Activated T-helper 2 cell treated with anti-CD3 and anti-CD28 coated beads, Interferon-gamma antibody, Interleukin-2, Interleukin-4, amounts not matched to agents 10 μg/mL and 5 μg/mL and 100 μg/mL, durations not matched to agents 14 hours and 24 hours and 36 hours (primary cell): ENCODE results near the gene SEC24D. TPM values are rescaled to one million over a fixed set of nuclear protein-coding genes. Genes with fewer than 3 reads are reported as not detected.

ENCODE experiments used
- DNase-seq: peaks from one replicate; pipeline ENCODE4 v3.0.0; 2021; ENCODE audit warnings: low spot score
- H3K27ac Mint-ChIP-seq: one replicate; pipeline ENCODE4 v1.8.0; 2021; ENCODE audit warnings: mixed read lengths
- H3K27me3 Mint-ChIP-seq: one replicate; pipeline ENCODE4 v1.8.0; 2021; ENCODE audit warnings: low read depth, mixed read lengths
- H3K36me3 Mint-ChIP-seq: one replicate; pipeline ENCODE4 v1.8.0; 2021; ENCODE audit warnings: low read depth, mixed read lengths
- H3K4me1 Mint-ChIP-seq: one replicate; pipeline ENCODE4 v1.8.0; 2021; ENCODE audit warnings: low read depth, mixed read lengths
- H3K4me3 Mint-ChIP-seq: one replicate; pipeline ENCODE4 v1.8.0; 2021; ENCODE audit warnings: low read depth, mild to moderate bottlenecking, moderate library complexity, mixed read lengths
- H3K9me3 Mint-ChIP-seq: one replicate; pipeline ENCODE4 v1.8.0; 2021; ENCODE audit warnings: mixed read lengths
- intact Hi-C: fragments of 100-400 bp; cut with micrococcal nuclease; formaldehyde crosslinking; loops from one replicate; pipeline ENCODE4 v1.15.1; 2023
- total RNA-seq: library from RNA; stranded (reverse); gene quantifications from 2 replicates; pipeline ENCODE4 v1.2.3, GENCODE V29; 2022

SEC24D gene
- total RNA-seq, 1 donor from 2014 or later = 60.0 TPM

DNA sequence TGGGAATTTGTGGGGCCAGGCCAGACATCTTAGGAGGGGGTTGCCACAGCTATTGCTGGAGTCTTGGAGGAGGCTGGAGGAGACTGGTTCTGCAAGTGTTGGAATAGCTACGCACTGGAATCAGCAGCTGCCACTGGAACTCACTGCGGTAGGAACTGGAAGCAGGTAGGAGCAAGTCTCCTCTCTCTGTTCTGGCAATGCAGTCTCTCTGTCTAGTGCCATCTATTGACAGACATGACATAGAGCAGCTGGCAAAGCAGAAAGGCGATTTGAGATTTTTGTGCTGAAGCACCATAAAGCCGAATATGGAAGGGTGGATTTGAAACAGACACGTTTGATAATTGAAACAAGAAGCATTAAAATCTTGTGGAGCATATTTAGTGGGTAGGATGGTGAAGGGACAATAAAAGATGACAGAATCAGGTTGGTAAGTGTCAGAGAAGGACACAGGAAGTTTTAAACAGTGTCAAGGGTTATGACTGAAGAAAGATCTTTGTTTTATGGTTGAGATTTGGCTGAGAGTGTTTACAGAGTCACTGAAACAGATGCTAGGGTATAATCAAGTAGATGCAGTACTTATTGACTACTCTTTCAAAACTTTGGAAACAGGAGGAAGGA, 29.3 kb upstream of the SEC24D start:
- no peaks in the 10 kb centered on the region for H3K4me1 Mint-ChIP-seq
- H3K9me3 Mint-ChIP-seq = no peaks in the 10 kb centered on the region
- intact Hi-C loops = loop anchor here (1.0 kb wide), 1 partner anchor 93 kb away; no protein-coding TSS in a partner anchor
- no peaks in the 10 kb centered on the region for H3K36me3 Mint-ChIP-seq
- H3K4me3 Mint-ChIP-seq = no peak overlapping the region
- H3K27ac Mint-ChIP-seq = no peak overlapping the region
- peaks cover 10% of the 10 kb centered on the region for H3K27me3 Mint-ChIP-seq
- DNase-seq = no peak

DNA sequence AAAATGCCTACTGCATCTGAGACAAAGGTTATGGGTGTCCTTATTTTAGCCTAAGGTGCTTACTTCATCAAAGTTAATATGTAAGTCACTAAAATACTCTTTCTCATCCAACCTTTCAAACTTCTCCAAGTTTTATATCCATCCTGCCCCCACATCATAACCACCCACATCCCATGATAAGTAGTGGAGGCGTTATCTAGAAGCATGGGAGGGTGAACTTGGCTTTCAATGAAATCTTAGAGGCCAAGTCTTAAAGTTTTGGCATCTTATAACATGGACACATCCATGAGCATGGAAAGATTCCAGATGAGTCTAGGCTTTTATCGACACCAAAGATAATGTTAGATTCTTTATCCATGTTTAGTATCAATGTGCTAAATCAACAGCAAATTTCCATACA, 22.9 kb upstream of the SEC24D start:
- Mint-ChIP-seq H3K36me3 (no peaks in the 10 kb centered on the region), H3K27me3 (peaks cover 9% of the 10 kb centered on the region), H3K27ac (no peak overlapping the region), H3K4me3 (no peak overlapping the region), H3K9me3 (no peaks in the 10 kb centered on the region), H3K4me1 (no peaks in the 10 kb centered on the region)
- DNase-seq = no peak
- intact Hi-C loops = no loop called here

DNA sequence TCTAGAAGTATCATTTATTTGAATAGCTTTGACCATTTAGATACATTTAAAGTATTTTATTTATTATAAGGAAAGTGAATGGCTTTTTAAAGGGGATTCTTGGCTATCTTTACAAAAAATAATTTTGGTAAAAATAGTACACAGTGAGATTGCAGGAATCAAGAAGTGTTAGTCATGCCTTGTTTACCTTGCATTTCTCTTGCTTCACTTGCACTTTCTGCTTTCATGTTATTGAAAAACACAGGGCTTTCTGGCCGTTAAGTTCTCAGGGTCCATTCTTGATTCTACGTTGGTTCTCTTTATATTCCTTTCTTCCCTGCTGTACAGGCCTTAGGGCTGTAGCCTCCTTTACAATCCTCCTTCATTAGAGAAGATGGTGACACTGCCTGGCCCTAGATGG, 21.8 kb upstream of the SEC24D start:
- Mint-ChIP-seq H3K27me3 (peaks cover 4% of the 10 kb centered on the region), H3K27ac (no peak overlapping the region), H3K4me1 (no peaks in the 10 kb centered on the region), H3K36me3 (no peaks in the 10 kb centered on the region), H3K9me3 (no peaks in the 10 kb centered on the region), H3K4me3 (no peak overlapping the region)
- no peak for DNase-seq
- intact Hi-C loops = no loop called here

DNA sequence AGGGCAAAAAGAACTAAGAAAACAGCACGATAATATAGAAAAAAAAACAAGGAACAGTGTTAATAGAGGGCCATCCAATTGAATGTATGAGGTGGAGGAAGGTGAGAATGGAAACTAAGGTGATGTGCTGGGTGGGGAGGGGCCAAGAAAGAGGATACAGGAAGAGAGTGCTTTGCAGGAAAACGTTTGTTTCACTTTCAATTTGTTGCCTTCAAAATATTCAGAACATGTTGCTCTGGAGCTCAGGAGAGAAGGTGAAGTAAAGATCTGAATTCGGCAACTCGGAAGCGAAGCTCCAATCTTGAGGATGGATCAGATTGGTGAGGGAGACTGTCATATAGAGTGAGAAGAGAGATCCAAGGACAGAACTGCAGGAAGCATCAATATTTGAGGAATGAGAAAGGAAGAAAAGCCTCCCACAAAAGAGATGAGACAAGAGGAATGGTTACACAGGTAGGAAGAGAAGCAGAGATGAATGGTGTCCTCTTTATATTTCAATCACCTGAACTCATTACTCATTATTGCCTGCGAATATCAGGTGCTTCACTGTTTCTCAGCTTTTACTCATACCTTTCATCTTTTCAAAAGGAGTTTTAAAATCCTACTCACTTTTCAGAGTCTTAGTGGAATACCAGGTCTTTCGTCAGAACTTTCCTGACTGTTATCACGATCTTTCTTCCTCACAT, 14.7 kb upstream of the SEC24D start:
- Mint-ChIP-seq H3K9me3 (no peaks in the 10 kb centered on the region), H3K27me3 (peaks cover 13% of the 10 kb centered on the region), H3K27ac (peak overlapping the region; percentile 92), H3K4me3 (peak overlapping the region; percentile 93), H3K36me3 (no peaks in the 10 kb centered on the region), H3K4me1 (peaks cover 13% of the 10 kb centered on the region)
- intact Hi-C loops = loop anchor here (2.0 kb wide), 1 partner anchor 14 kb away; the partner anchor contains the start of gene SEC24D
- peak; percentile 29 for DNase-seq

DNA sequence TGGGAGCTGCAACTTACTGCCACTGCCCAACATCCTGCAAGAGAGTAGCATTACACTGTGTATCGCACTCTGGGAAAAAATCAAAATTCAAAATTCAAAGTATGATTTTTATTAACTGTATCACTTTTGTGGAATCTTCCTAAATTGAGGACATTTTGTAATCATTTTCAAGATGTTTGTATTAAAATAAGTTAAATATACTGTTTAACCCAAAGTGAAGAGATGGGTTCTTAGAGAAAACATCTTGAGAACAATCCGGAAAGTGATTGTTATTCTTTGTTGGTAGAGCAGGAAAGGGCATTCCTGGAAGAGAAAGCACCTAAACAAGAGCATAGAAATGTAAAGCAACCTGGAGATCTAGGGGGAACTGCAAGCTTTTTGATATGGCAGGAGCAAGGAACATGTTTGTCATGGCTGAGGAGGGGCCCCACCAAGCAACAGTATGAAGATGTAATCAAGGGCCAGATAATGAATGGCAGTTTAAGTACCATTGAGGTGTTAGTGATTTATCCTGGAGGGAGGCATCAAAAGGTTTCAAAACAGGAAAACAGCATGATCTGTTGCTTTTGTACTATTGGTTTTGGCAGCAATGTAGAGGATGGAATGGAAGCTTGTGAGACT, 14.1 kb upstream of the SEC24D start:
- Mint-ChIP-seq H3K4me3 (peak overlapping the region; percentile 93), H3K4me1 (peaks cover 13% of the 10 kb centered on the region), H3K27me3 (peaks cover 13% of the 10 kb centered on the region), H3K36me3 (no peaks in the 10 kb centered on the region), H3K9me3 (no peaks in the 10 kb centered on the region), H3K27ac (peak overlapping the region; percentile 92)
- intact Hi-C loops = loop anchor here (2.0 kb wide), 1 partner anchor 13 kb away; the partner anchor contains the start of gene SEC24D
- no peak for DNase-seq

DNA sequence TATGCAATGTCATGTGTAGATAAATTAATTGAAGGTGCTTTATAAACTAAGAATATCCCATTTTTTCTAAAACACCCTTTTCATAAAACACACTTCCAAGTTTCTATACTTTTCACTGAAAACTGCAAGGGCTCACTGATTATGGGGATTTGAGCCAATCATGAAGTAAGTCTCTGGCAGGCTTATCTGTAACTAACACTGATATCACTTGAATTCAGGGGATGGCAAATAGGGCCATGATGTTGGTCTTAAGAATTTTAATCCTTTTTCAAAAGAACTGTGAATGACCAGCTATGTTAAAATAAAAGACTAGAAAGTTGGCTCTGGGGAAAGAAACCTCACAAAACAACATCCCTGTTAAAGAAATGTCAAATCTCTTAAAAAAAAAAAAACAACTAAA, 13.0 kb upstream of the SEC24D start:
- Mint-ChIP-seq H3K27me3 (peaks cover 12% of the 10 kb centered on the region), H3K27ac (no peak overlapping the region), H3K36me3 (no peaks in the 10 kb centered on the region), H3K4me1 (peaks cover 13% of the 10 kb centered on the region), H3K4me3 (no peak overlapping the region), H3K9me3 (no peaks in the 10 kb centered on the region)
- no peak for DNase-seq
- intact Hi-C loops = no loop called here

DNA sequence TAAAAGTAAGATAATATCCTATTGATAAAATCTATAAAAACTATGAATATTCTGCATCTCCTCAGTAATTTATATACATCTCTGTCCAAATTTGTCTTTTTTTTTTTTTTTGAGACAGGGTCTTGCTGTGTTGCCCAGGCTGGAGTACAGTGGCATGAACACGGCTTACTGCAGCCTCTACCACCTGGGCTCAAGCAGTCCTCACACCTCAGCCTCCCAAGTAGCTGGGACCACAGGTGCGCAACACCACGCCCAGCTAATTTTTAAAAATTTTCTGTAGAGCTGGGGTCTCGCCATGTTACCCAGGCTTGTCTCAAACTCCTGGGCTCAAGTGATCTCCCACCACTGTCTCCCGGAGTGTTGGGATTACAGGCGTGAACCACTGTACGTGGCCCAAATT, 12.3 kb upstream of the SEC24D start:
- Mint-ChIP-seq H3K27ac (no peak overlapping the region), H3K9me3 (no peaks in the 10 kb centered on the region), H3K4me3 (no peak overlapping the region), H3K27me3 (peaks cover 12% of the 10 kb centered on the region), H3K36me3 (no peaks in the 10 kb centered on the region), H3K4me1 (peaks cover 13% of the 10 kb centered on the region)
- intact Hi-C loops = no loop called here
- no peak for DNase-seq

DNA sequence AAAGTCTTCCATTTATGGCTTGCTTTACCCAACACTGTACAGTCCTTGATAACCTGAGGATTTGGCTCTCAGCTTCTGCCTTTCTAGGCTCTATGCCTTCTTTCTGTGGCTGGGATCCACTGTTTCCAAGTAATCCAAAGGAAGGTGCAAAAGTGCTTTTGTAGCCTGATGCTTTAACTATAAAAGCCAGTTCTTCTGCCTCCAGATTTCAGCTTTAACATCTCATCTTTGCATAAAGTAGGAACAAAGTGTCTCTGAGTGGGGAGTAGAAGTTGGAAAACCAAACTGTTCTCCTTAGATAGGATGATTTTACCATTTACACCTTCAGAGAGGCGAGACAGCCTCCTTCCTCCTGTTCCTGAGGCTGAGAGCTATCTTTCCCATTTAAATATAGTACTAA, 11.1 kb upstream of the SEC24D start:
- no peak overlapping the region for H3K4me3 Mint-ChIP-seq
- no peak overlapping the region for H3K27ac Mint-ChIP-seq
- intact Hi-C loops = no loop called here
- DNase-seq = no peak
- no peaks in the 10 kb centered on the region for H3K36me3 Mint-ChIP-seq
- H3K4me1 Mint-ChIP-seq = peaks cover 13% of the 10 kb centered on the region
- H3K27me3 Mint-ChIP-seq = peaks cover 12% of the 10 kb centered on the region
- no peaks in the 10 kb centered on the region for H3K9me3 Mint-ChIP-seq

DNA sequence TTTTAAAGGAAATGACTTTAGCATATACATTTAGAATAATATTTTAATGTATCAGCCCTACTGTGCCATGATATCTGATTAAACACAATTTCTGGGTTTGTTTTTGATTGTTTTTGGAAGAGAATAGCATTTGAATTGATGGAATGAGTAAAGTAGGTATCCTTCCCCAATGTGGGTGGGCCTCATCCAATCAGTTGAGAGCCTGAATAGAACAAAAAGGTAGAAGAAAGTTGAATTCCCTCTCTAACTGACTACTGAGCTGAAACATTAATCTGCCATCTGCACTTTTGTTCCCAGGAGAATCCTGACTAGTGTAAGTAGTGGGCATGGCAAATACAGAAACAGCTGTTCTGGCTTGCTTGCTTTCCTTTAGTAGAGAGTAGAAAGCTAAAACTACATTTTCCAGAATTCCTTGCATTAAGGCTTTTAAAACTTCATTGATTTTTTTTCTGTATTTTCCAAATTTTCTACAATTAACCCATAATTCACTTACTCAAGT, 9.7 kb upstream of the SEC24D start:
- H3K27me3 Mint-ChIP-seq = peaks cover 13% of the 10 kb centered on the region
- no peak overlapping the region for H3K4me3 Mint-ChIP-seq
- intact Hi-C loops = no loop called here
- H3K27ac Mint-ChIP-seq = no peak overlapping the region
- H3K9me3 Mint-ChIP-seq = no peaks in the 10 kb centered on the region
- H3K36me3 Mint-ChIP-seq = no peaks in the 10 kb centered on the region
- peaks cover 7% of the 10 kb centered on the region for H3K4me1 Mint-ChIP-seq
- no peak for DNase-seq

DNA sequence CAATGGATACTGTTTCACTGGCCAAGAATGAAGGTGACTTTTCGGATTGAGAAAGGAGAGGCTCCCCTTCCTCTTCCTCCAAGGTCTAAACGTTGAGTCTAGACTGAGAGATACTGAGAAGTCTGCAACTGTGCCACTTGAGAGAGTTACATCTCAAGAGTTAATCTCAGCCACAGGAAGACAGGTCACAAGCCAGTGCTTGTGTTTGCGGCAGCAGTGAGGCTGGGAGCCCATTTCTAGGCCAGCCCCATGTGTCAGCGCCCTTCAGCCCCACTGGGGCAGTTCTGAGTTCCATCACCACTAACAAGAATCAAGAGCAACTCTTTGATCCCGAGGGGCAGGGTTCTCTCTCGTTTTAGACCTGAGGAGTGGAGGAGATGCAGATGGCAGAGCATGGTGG, 7.3 kb upstream of the SEC24D start:
- no peak overlapping the region for H3K27ac Mint-ChIP-seq
- no peaks in the 10 kb centered on the region for H3K9me3 Mint-ChIP-seq
- DNase-seq = no peak
- no peak overlapping the region for H3K4me3 Mint-ChIP-seq
- peaks cover 20% of the 10 kb centered on the region for H3K27me3 Mint-ChIP-seq
- H3K36me3 Mint-ChIP-seq = no peaks in the 10 kb centered on the region
- H3K4me1 Mint-ChIP-seq = no peaks in the 10 kb centered on the region
- intact Hi-C loops = no loop called here

DNA sequence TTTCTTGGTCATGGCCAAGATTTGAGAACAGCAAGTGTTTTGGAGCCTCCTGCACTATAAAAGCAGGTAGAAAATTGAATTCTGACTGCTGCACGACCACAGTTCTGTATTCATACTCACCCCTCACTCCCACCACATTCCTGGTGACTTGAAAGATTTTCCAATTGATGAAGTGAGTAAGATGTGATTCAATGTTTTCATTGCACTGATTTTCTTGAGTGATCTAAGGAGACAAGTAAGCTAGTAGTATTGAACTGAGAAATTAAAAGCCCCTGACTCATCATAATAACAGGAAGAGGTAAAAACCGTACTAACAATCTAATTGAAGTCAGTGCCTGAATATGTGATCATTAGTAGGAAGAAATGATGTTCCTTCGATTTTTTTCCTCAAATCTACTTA, 6.1 kb upstream of the SEC24D start:
- H3K4me1 Mint-ChIP-seq = no peaks in the 10 kb centered on the region
- H3K27me3 Mint-ChIP-seq = peaks cover 15% of the 10 kb centered on the region
- H3K9me3 Mint-ChIP-seq = no peaks in the 10 kb centered on the region
- intact Hi-C loops = no loop called here
- DNase-seq = no peak
- H3K36me3 Mint-ChIP-seq = no peaks in the 10 kb centered on the region
- no peak overlapping the region for H3K4me3 Mint-ChIP-seq
- no peak overlapping the region for H3K27ac Mint-ChIP-seq

DNA sequence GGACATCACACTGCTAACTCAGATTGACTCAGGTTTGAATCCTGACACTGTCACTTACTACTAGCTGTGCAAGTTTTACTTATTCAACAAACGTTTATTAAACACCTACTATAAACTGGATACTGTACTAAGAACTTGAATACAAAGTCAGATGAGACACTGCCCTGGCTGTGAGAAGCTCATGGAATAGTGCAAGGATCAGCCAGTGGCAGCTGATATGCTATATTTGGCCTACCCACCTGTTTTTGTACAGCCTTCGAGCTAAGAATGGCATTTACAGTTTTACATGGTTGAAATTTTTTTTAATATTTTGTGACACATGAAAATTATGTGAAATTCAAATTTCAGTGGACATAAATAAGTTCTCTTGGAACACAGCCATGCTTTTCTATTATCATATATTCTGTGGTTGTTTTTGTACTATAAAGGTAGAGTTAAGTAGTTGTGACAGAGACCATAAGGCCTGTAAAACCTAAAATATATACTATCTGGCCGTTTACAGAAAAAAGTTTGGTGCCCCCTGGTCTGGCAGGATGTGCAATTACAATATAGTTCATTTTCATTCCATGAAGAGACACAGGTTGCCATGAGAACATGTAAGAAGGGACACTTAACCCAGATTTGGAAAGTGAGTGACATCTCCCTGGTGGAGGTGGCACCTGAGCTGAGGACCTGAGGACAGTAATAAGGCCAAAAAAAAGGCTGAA, 3.4 kb upstream of the SEC24D start:
- no peak overlapping the region for H3K4me3 Mint-ChIP-seq
- no peak for DNase-seq
- H3K27me3 Mint-ChIP-seq = peaks cover 9% of the 10 kb centered on the region
- peaks cover 10% of the 10 kb centered on the region for H3K4me1 Mint-ChIP-seq
- peaks cover 6% of the 10 kb centered on the region for H3K36me3 Mint-ChIP-seq
- no peaks in the 10 kb centered on the region for H3K9me3 Mint-ChIP-seq
- intact Hi-C loops = loop anchor here (5.0 to 10.0 kb wide), 3 partner anchors 152 to 562 kb away; partner anchors contain the start of gene METTL14
- no peak overlapping the region for H3K27ac Mint-ChIP-seq
